HG03159 (cell line): ENCODE data around the gene TINCR.

ENCODE experiments used
- ATAC-seq: cut with Tn5 transposase; IDR thresholded peaks from one replicate; pipeline ENCODE4 v1.9.1; 2021; ENCODE audit warnings: mild to moderate bottlenecking, moderate library complexity; ENCODE audit not compliant: unreplicated experiment

Gene TINCR

GRCh38 chr19:5590151-5590864, 22.6 kb upstream of the TINCR start:
- ATAC-seq, result no peak

- no peak for ATAC-seq
Measured at GRCh38 chr19:5588906-5589676, 21.3 kb upstream of the TINCR start.

- ATAC-seq, result no peak
Measured at GRCh38 chr19:5588441-5588840, 20.7 kb upstream of the TINCR start.

- ATAC-seq, result no peak
Measured at GRCh38 chr19:5587661-5588060, 19.9 kb upstream of the TINCR start.

- no peak for ATAC-seq
Measured at GRCh38 chr19:5587071-5587455, 19.3 kb upstream of the TINCR start.

GRCh38 chr19:5586300-5587070, 18.7 kb upstream of the TINCR start:
- ATAC-seq, result no peak

GRCh38 chr19:5585461-5586299, 17.9 kb upstream of the TINCR start:
- no peak for ATAC-seq

- ATAC-seq, result no peak
Measured at GRCh38 chr19:5580161-5580571, 12.4 kb upstream of the TINCR start.

GRCh38 chr19:5579697-5580096, 11.9 kb upstream of the TINCR start:
- ATAC-seq, result no peak

- ATAC-seq, result no peak
Measured at GRCh38 chr19:5579286-5579685, 11.5 kb upstream of the TINCR start.

GRCh38 chr19:5578097-5578846, 10.5 kb upstream of the TINCR start:
- no peak for ATAC-seq

GRCh38 chr19:5575590-5575989, 7.8 kb upstream of the TINCR start:
- ATAC-seq, result no peak

GRCh38 chr19:5572556-5573286, 5.0 kb upstream of the TINCR start:
- ATAC-seq, result no peak

GRCh38 chr19:5571777-5572176, 4.0 kb upstream of the TINCR start:
- no peak for ATAC-seq

- no peak for ATAC-seq
Measured at GRCh38 chr19:5567970-5568407, 236 bp upstream of the TINCR start.

GRCh38 chr19:5564930-5565329, 2.8 kb downstream of the TINCR start:
- no peak for ATAC-seq

GRCh38 chr19:5563935-5564612, 3.7 kb downstream of the TINCR start:
- no peak for ATAC-seq

GRCh38 chr19:5563008-5563431, 4.7 kb downstream of the TINCR start:
- ATAC-seq, result no peak

GRCh38 chr19:5562280-5562679, 5.5 kb downstream of the TINCR start:
- ATAC-seq, result no peak
